GM03348 (cell line): ENCODE results near the gene ELFN2.
"Not testable (repeated sequence)": the region's sequence is repeated elsewhere in the genome, so short reads cannot be mapped to it uniquely, and the experiment has no call there.

Experiments
- DNase-seq: peaks from one replicate; pipeline ENCODE4 v3.0.0; 2012; ENCODE audit warnings: low spot score

ELFN2 gene

GRCh38 chr22:37409459-37410050 is 17.7 kb downstream of the ELFN2 start:
- no peak for DNase-seq

- no peak for DNase-seq
These were observed 18.2 kb downstream of the ELFN2 start for GRCh38 chr22:37409031-37409430.

GRCh38 chr22:37407856-37408255 is 19.4 kb downstream of the ELFN2 start:
- DNase-seq: no peak

- no peak for DNase-seq
These were observed 20.6 kb downstream of the ELFN2 start for GRCh38 chr22:37406441-37407235.

- no peak for DNase-seq
These were observed 23.2 kb downstream of the ELFN2 start for GRCh38 chr22:37404091-37404490.

GRCh38 chr22:37403267-37403960 is 23.9 kb downstream of the ELFN2 start:
- DNase-seq: no peak

- no peak for DNase-seq
These were observed 25.1 kb downstream of the ELFN2 start for GRCh38 chr22:37402184-37402506.

- peak; percentile 60 for DNase-seq
These were observed 25.7 kb downstream of the ELFN2 start for GRCh38 chr22:37401401-37402183.

- no peak for DNase-seq
These were observed 26.6 kb downstream of the ELFN2 start for GRCh38 chr22:37400719-37401118.

- DNase-seq: not testable (repeated sequence)
These were observed 27.8 kb downstream of the ELFN2 start for GRCh38 chr22:37399457-37399856.

GRCh38 chr22:37397226-37397625 is 30.1 kb downstream of the ELFN2 start:
- no peak for DNase-seq

- no peak for DNase-seq
These were observed 30.7 kb downstream of the ELFN2 start for GRCh38 chr22:37396488-37397084.

GRCh38 chr22:37394341-37394740 is 32.9 kb downstream of the ELFN2 start:
- no peak for DNase-seq

- no peak for DNase-seq
These were observed 33.5 kb downstream of the ELFN2 start for GRCh38 chr22:37393746-37394145.

- no peak for DNase-seq
These were observed 34.5 kb downstream of the ELFN2 start for GRCh38 chr22:37392721-37393328.

- DNase-seq: no peak
These were observed 35.6 kb downstream of the ELFN2 start for GRCh38 chr22:37391702-37392101.

GRCh38 chr22:37390075-37390474 is 37.2 kb downstream of the ELFN2 start:
- no peak for DNase-seq

GRCh38 chr22:37388538-37388937 is 38.7 kb downstream of the ELFN2 start:
- DNase-seq: no peak

- DNase-seq: no peak
These were observed 39.5 kb downstream of the ELFN2 start for GRCh38 chr22:37387793-37388192.

- no peak for DNase-seq
These were observed 40.8 kb downstream of the ELFN2 start for GRCh38 chr22:37386441-37386840.

- DNase-seq: no peak
These were observed 42.6 kb downstream of the ELFN2 start for GRCh38 chr22:37384691-37385090.

GRCh38 chr22:37383341-37383740 is 43.9 kb downstream of the ELFN2 start:
- no peak for DNase-seq
